ENCODE data around the gene ME3. TPM values are rescaled to one million over a fixed set of nuclear protein-coding genes. Genes with fewer than 3 reads are reported as not detected.

ME3 gene
- total RNA-seq, 1 experiment from 2014 or later, result 35.3 TPM

DNA sequence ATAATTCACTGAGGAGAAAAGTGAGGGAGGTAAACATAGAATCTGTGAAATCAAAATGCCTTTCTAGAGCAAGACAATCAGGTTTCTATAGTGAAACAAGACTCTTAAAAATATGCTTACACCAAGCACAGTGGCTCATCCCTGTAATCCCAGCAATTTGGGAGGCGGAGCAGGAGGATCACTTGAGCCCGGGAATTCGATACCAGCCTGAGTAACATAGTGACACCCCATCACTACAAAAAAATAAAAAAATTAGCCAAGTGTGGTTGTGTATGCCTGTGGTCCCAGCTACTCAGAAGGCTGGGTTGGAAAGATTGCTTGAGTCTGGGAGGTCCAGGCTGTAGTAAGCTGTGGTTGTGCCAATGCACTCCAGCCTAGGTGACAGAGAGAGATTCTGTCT, 43.2 kb upstream of the ME3 start:
- in situ Hi-C loops (cut with HindIII; ENCODE audit: low pct_unique_long_range_greater_than_20kb, low sequenced_read_pairs) (no loop called here), intact Hi-C loops (cut with micrococcal nuclease; ENCODE audit: unreplicated experiment) (no loop called here)
- Histone ChIP-seq H3K27me3 (ENCODE audit: control insufficient read depth, insufficient read depth, low read length) (no peaks in the 10 kb centered on the region), H3K9me3 (ENCODE audit: control insufficient read depth, insufficient read depth, low read depth, low read length) (peaks cover 7% of the 10 kb centered on the region; the same call in 1 of the 2 replicates), H3K4me1 (ENCODE audit: control insufficient read depth, insufficient read depth, low read length) (no peaks in the 10 kb centered on the region), H3K4me3 (ENCODE audit: low read depth in 2 of 2, low read length in 2 of 2) (no peak overlapping the region), H3K36me3 (ENCODE audit: control insufficient read depth, insufficient read depth, low read length) (no peaks in the 10 kb centered on the region), H3K27ac (ENCODE audit: low read length) (no peak overlapping the region)
- ATAC-seq (no peak), DNase-seq (ENCODE audit: low read depth, low spot score) (no peak)
- no TSS peak for BruUV-seq (replicated peaks)
- TF ChIP-seq SIN3A (IDR thresholded peaks at IDR 0.05; ENCODE audit: borderline replicate concordance, insufficient read depth, low read depth, low read length), result no peak
- no peak for TF ChIP-seq TCF7L2 (IDR thresholded peaks at IDR 0.05; ENCODE audit: low read depth, low read length)
- TF ChIP-seq, protein P1, sequence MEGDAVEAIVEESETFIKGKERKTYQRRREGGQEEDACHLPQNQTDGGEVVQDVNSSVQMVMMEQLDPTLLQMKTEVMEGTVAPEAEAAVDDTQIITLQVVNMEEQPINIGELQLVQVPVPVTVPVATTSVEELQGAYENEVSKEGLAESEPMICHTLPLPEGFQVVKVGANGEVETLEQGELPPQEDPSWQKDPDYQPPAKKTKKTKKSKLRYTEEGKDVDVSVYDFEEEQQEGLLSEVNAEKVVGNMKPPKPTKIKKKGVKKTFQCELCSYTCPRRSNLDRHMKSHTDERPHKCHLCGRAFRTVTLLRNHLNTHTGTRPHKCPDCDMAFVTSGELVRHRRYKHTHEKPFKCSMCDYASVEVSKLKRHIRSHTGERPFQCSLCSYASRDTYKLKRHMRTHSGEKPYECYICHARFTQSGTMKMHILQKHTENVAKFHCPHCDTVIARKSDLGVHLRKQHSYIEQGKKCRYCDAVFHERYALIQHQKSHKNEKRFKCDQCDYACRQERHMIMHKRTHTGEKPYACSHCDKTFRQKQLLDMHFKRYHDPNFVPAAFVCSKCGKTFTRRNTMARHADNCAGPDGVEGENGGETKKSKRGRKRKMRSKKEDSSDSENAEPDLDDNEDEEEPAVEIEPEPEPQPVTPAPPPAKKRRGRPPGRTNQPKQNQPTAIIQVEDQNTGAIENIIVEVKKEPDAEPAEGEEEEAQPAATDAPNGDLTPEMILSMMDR (IDR thresholded peaks at IDR 0.05), result no peak
- TF ChIP-seq POLR2AphosphoS5 (IDR thresholded peaks at IDR 0.05; ENCODE audit: low read depth, low read length), result no peak
- TF ChIP-seq, protein P2, sequence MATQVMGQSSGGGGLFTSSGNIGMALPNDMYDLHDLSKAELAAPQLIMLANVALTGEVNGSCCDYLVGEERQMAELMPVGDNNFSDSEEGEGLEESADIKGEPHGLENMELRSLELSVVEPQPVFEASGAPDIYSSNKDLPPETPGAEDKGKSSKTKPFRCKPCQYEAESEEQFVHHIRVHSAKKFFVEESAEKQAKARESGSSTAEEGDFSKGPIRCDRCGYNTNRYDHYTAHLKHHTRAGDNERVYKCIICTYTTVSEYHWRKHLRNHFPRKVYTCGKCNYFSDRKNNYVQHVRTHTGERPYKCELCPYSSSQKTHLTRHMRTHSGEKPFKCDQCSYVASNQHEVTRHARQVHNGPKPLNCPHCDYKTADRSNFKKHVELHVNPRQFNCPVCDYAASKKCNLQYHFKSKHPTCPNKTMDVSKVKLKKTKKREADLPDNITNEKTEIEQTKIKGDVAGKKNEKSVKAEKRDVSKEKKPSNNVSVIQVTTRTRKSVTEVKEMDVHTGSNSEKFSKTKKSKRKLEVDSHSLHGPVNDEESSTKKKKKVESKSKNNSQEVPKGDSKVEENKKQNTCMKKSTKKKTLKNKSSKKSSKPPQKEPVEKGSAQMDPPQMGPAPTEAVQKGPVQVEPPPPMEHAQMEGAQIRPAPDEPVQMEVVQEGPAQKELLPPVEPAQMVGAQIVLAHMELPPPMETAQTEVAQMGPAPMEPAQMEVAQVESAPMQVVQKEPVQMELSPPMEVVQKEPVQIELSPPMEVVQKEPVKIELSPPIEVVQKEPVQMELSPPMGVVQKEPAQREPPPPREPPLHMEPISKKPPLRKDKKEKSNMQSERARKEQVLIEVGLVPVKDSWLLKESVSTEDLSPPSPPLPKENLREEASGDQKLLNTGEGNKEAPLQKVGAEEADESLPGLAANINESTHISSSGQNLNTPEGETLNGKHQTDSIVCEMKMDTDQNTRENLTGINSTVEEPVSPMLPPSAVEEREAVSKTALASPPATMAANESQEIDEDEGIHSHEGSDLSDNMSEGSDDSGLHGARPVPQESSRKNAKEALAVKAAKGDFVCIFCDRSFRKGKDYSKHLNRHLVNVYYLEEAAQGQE (IDR thresholded peaks at IDR 0.05; ENCODE audit: insufficient read depth in 1 of 2, low read depth in 2 of 2, low read length in 1 of 2), result no peak
- ChIA-PET POLR2A (no interaction called here), CTCF (no interaction called here)

DNA sequence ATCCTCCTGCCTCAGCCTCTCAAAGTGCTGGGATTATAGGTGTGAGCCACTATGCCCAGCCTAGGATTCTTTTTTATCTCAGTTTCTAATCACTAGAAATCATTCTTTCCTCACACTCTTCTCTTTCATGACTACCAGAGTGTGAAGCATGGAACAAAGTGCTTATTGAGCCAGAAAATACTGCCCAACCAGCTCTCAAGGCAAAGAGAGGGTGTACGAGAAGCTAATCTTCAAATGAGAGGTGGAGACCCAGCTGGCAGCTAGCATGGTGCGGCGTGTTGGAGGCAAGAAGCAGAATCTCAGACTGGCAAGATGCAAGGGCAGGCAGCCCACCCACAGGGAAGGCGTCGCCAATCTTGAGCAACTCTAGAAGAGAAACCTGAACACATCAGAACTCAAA, 41.1 kb upstream of the ME3 start:
- in situ Hi-C loops (cut with HindIII; ENCODE audit: low pct_unique_long_range_greater_than_20kb, low sequenced_read_pairs) (no loop called here), intact Hi-C loops (cut with micrococcal nuclease; ENCODE audit: unreplicated experiment) (no loop called here)
- Histone ChIP-seq H3K4me1 (ENCODE audit: control insufficient read depth, insufficient read depth, low read length) (no peaks in the 10 kb centered on the region), H3K4me3 (ENCODE audit: low read depth in 2 of 2, low read length in 2 of 2) (no peak overlapping the region), H3K36me3 (ENCODE audit: control insufficient read depth, insufficient read depth, low read length) (no peaks in the 10 kb centered on the region), H3K27me3 (ENCODE audit: control insufficient read depth, insufficient read depth, low read length) (no peaks in the 10 kb centered on the region), H3K27ac (ENCODE audit: low read length) (no peak overlapping the region), H3K9me3 (ENCODE audit: control insufficient read depth, insufficient read depth, low read depth, low read length) (peaks cover 17% of the 10 kb centered on the region; the same call in 1 of the 2 replicates)
- BruUV-seq (replicated peaks), result no TSS peak
- TF ChIP-seq, protein P1 (IDR thresholded peaks at IDR 0.05), result no peak
- TF ChIP-seq POLR2AphosphoS5 (IDR thresholded peaks at IDR 0.05; ENCODE audit: low read depth, low read length) (no peak), SIN3A (IDR thresholded peaks at IDR 0.05; ENCODE audit: borderline replicate concordance, insufficient read depth, low read depth, low read length) (no peak), TCF7L2 (IDR thresholded peaks at IDR 0.05; ENCODE audit: low read depth, low read length) (no peak)
- TF ChIP-seq, protein P2 (IDR thresholded peaks at IDR 0.05; ENCODE audit: insufficient read depth in 1 of 2, low read depth in 2 of 2, low read length in 1 of 2), result no peak
- ChIA-PET POLR2A (no interaction called here), CTCF (no interaction called here)
- ATAC-seq (0 out of 2 replicates have a peak, but pooled peaks have one; percentile 30), DNase-seq (ENCODE audit: low read depth, low spot score) (no peak)
